Measurements from ENCODE around the gene IL1RAP.

Gene IL1RAP

DNA sequence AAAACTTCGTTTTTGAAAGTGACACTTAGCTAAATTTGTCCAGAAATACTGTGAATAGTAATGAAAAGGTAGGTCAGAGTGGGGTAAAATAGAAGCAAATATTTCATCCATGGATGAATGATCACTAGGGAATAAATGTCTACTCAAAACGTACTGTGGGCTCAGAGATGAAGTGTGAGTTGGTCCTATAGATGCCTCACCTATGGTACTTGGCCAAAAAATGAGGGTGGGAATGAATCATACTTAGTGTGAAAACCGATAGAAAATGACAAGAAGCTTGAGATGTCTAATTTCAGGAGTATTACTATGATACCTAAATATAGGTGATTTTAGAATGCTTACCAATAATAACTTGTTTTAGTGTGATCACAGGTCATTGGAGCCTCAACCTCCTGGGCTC, 192.7 kb downstream of the IL1RAP start:
- TF ChIP-seq, protein P1, sequence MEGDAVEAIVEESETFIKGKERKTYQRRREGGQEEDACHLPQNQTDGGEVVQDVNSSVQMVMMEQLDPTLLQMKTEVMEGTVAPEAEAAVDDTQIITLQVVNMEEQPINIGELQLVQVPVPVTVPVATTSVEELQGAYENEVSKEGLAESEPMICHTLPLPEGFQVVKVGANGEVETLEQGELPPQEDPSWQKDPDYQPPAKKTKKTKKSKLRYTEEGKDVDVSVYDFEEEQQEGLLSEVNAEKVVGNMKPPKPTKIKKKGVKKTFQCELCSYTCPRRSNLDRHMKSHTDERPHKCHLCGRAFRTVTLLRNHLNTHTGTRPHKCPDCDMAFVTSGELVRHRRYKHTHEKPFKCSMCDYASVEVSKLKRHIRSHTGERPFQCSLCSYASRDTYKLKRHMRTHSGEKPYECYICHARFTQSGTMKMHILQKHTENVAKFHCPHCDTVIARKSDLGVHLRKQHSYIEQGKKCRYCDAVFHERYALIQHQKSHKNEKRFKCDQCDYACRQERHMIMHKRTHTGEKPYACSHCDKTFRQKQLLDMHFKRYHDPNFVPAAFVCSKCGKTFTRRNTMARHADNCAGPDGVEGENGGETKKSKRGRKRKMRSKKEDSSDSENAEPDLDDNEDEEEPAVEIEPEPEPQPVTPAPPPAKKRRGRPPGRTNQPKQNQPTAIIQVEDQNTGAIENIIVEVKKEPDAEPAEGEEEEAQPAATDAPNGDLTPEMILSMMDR (IDR thresholded peaks at IDR 0.05; ENCODE audit: low read depth, low read length, missing control alignments) = no peak
- in situ Hi-C loops (cut with HindIII; ENCODE audit: low sequenced_read_pairs) = loop anchor here (25.0 kb wide), 2 partner anchors 494 to 744 kb away; no protein-coding TSS in a partner anchor
- H3K4me3 ChIP-seq (ENCODE audit: low read depth, low read length) = no peak overlapping the region
- DNase-seq (ENCODE audit: low read depth) = no peak

Data from astrocyte of the cerebellum (primary cell).